HCT116 (cell line): ENCODE data around the gene ZNF534. TPM values are rescaled to one million over a fixed set of nuclear protein-coding genes. Genes with fewer than 3 reads are reported as not detected.

Source experiments
- ATAC-seq: fragments of 200-7000 bp; cut with Tn5 transposase; 2 replicates; pipeline ENCODE4 v1.9.1; 2020; ENCODE audit warnings: mild to moderate bottlenecking, moderate library complexity
- BruUV-seq: library from RNA; stranded (reverse); fragments of 400-500 nt; replicated peaks from 2 replicates; lab custom pipeline; 2021; lab: Mats Ljungman, UMichigan
- CTCF ChIA-PET: fragments of 300-600 bp; sonication (Branson Sonifier 250); formaldehyde crosslinking; loops from one replicate; lab custom pipeline; 2021; ENCODE audit warnings: antibody characterized with exemption; lab: Charles Lee
- POLR2A ChIA-PET: fragments of 300-600, 350-600 bp; sonication (Branson Sonifier 250); formaldehyde crosslinking; loops from one replicate; lab custom pipeline; 2021; ENCODE audit warnings: antibody characterized with exemption; lab: Charles Lee
- RAD21 ChIA-PET, 2 experiments: fragments of 300-600 bp; sonication (Branson Sonifier 250); formaldehyde crosslinking; loops; one replicate each; lab custom pipeline; 2023; ENCODE audit warnings: low total read pairs in 2 of 2; ENCODE audit not compliant: uncharacterized antibody in 2 of 2, unreplicated experiment in 2 of 2, low non-redundant PET in 1 of 2; lab: Charles Lee
- DNase-seq: peaks from one replicate; pipeline ENCODE4 v3.0.0-alpha.2; 2010; ENCODE audit warnings: low read depth, low spot score
- H2AFZ ChIP-seq: fragments of 200-600 bp; shearing (Covaris generic), sonication (generic); 2 replicates; pipeline ENCODE4 v1.6.1; 2017; ENCODE audit warnings: low read depth, mixed run types, mixed read lengths, antibody characterized with exemption, low read length; ENCODE audit not compliant: poor library complexity, severe bottlenecking
- H3K27ac ChIP-seq: 2 replicates; pipeline ENCODE4 v1.5.1; 2012; ENCODE audit warnings: low read depth, low read length
- H3K27me3 ChIP-seq: fragments of 200-600 bp; sonication (generic); 2 replicates; pipeline ENCODE4 v1.6.1; 2016; ENCODE audit warnings: mixed run types, low read length, mixed read lengths; ENCODE audit not compliant: insufficient read depth
- H3K36me3 ChIP-seq, 2 experiments: fragments of 200-500 bp in 1 of 2; fragments of 200-600 bp in 1 of 2; sonication (Bioruptor generic) in 1 of 2; sonication (generic) in 1 of 2; 2 replicates each; pipeline versions ENCODE4 v1.5.1 to v1.6.1; 2014 to 2016; ENCODE audit warnings: low read length in 2 of 2, inconsistent platforms in 1 of 2, mixed read lengths in 1 of 2, mixed run types in 1 of 2; ENCODE audit not compliant: insufficient read depth in 2 of 2, control insufficient read depth in 1 of 2
- H3K4me1 ChIP-seq, 2 experiments: fragments of 200-600 bp in 1 of 2; sonication (generic) in 1 of 2; 2 replicates each; pipeline versions ENCODE4 v1.5.1 to v1.6.1; 2012 to 2017; ENCODE audit warnings: low read length in 2 of 2, inconsistent platforms in 1 of 2, mild to moderate bottlenecking in 1 of 2, mixed read lengths in 1 of 2, mixed run types in 1 of 2, moderate library complexity in 1 of 2; ENCODE audit not compliant: insufficient read depth in 2 of 2, control insufficient read depth in 1 of 2
- H3K4me2 ChIP-seq: fragments of 200-600 bp; sonication (generic); 2 replicates; pipeline ENCODE4 v1.6.1; 2017; ENCODE audit warnings: mixed run types, low read length, mixed read lengths
- H3K4me3 ChIP-seq, 2 experiments: fragments of 200-600 bp in 1 of 2; sonication (generic) in 1 of 2; replicated peaks in 1 of 2; 2 replicates each; pipeline ENCODE4 v1.5.1; 2011 to 2016; ENCODE audit warnings: low read length in 2 of 2, control low read depth in 1 of 2, low read depth in 1 of 2, mild to moderate bottlenecking in 1 of 2, mixed read lengths in 1 of 2, mixed run types in 1 of 2
- H3K79me2 ChIP-seq: fragments of 200-600 bp; sonication (generic); 2 replicates; pipeline ENCODE4 v1.6.1; 2017; ENCODE audit warnings: mild to moderate bottlenecking, mixed run types, low read length, moderate library complexity, mixed read lengths; ENCODE audit not compliant: insufficient read depth
- H3K9ac ChIP-seq: fragments of 200-600 bp; sonication (generic); 2 replicates; pipeline ENCODE4 v1.6.1; 2016; ENCODE audit warnings: low read length, mixed read lengths
- H3K9me2 ChIP-seq: fragments of 200-600 bp; sonication (generic), shearing (Covaris generic); 2 replicates; pipeline ENCODE4 v1.6.1; 2017; ENCODE audit warnings: mixed run types, mild to moderate bottlenecking, moderate library complexity; ENCODE audit not compliant: insufficient read depth
- H3K9me3 ChIP-seq, 2 experiments: fragments of 200-500 bp in 1 of 2; fragments of 200-600 bp in 1 of 2; sonication (Bioruptor generic) in 1 of 2; sonication (generic) in 1 of 2; 2 replicates each; pipeline ENCODE4 v1.6.1; 2014 to 2017; ENCODE audit warnings: low read length in 2 of 2, mixed read lengths in 2 of 2, inconsistent platforms in 1 of 2, low read depth in 1 of 2, mild to moderate bottlenecking in 1 of 2, mixed run types in 1 of 2, moderate library complexity in 1 of 2; ENCODE audit not compliant: control insufficient read depth in 1 of 2, insufficient read depth in 1 of 2
- H4K20me1 ChIP-seq: fragments of 200-600 bp; sonication (generic), shearing (Covaris generic); 2 replicates; pipeline ENCODE4 v1.6.1; 2017; ENCODE audit warnings: mixed run types, mild to moderate bottlenecking, moderate library complexity; ENCODE audit not compliant: insufficient read depth
- CEBPB ChIP-seq: IDR thresholded peaks from 2 replicates; pipeline ENCODE4 v1.6.1; 2012; ENCODE audit warnings: low read depth
- ELF1 ChIP-seq: IDR thresholded peaks from 2 replicates; pipeline ENCODE4 v1.6.1; 2012; ENCODE audit warnings: low read depth, borderline replicate concordance
- EZH2 ChIP-seq: fragments of 200-600 bp; sonication (generic); IDR thresholded peaks from 2 replicates; pipeline ENCODE4 v1.6.1; 2017; ENCODE audit warnings: antibody characterized with exemption, mixed run types
- FOSL1 ChIP-seq: IDR thresholded peaks from 2 replicates; pipeline ENCODE4 v1.6.1; 2012; ENCODE audit warnings: low read depth
- POLR2A ChIP-seq: IDR thresholded peaks from 2 replicates; pipeline ENCODE4 v1.7.0; 2011; ENCODE audit warnings: borderline replicate concordance; ENCODE audit not compliant: insufficient read depth, insufficient read length; ENCODE audit errors: extremely low read depth
- POLR2AphosphoS5 ChIP-seq: IDR thresholded peaks from 2 replicates; pipeline ENCODE4 v1.6.1; 2011; ENCODE audit warnings: mild to moderate bottlenecking, low read depth, low read length, moderate library complexity
- RAD21 ChIP-seq: IDR thresholded peaks from 2 replicates; pipeline ENCODE4 v1.6.1; 2012; ENCODE audit warnings: low read depth, mild to moderate bottlenecking
- REST ChIP-seq: IDR thresholded peaks from 2 replicates; pipeline ENCODE4 v1.6.1; 2012; ENCODE audit warnings: low read depth
- SIN3A ChIP-seq: IDR thresholded peaks from 2 replicates; pipeline ENCODE4 v1.6.1; 2012; ENCODE audit warnings: low read depth
- TCF7L2 ChIP-seq: IDR thresholded peaks from 2 replicates; pipeline ENCODE4 v1.7.0; 2011; ENCODE audit warnings: borderline replicate concordance, inconsistent platforms; ENCODE audit not compliant: insufficient read depth, insufficient read length; ENCODE audit errors: extremely low read depth
- ZBTB33 ChIP-seq: IDR thresholded peaks from 2 replicates; pipeline ENCODE4 v1.6.1; 2011; ENCODE audit warnings: mild to moderate bottlenecking, low read length, moderate library complexity; ENCODE audit not compliant: insufficient replicate concordance; ENCODE audit errors: extremely low read depth
- ZNF274 ChIP-seq: fragments of 200-500 bp; sonication (Bioruptor generic); IDR thresholded peaks from 2 replicates; pipeline ENCODE4 v1.6.1; 2014; ENCODE audit warnings: mild to moderate bottlenecking, low read depth, low read length, inconsistent platforms
- intact Hi-C: fragments of 100-400 bp; cut with micrococcal nuclease; formaldehyde crosslinking; loops from 2 replicates; pipeline ENCODE4 v1.10.0; 2022
- total RNA-seq: library from RNA; stranded (reverse); gene quantifications from one replicate; pipeline ENCODE4 v1.2.1, GENCODE V29; 2021; ENCODE audit not compliant: unreplicated experiment

Gene ZNF534
- total RNA-seq, 1 experiment from 2014 or later, result not detected

- TF ChIP-seq ZBTB33, result no peak
- no peak for TF ChIP-seq RAD21
- no peak for TF ChIP-seq POLR2AphosphoS5
- TF ChIP-seq CEBPB, result no peak
- TF ChIP-seq REST, result no peak
- no peak for TF ChIP-seq ELF1
- TF ChIP-seq SIN3A, result no peak
- no peak for TF ChIP-seq POLR2A
Measured at GRCh38 chr19:52494518-52494917, 65.6 kb downstream of the ZNF534 start (continued).

- H3K79me2 ChIP-seq, result no peaks in the 10 kb centered on the region
- intact Hi-C loops, result no loop called here
- no peaks in the 10 kb centered on the region for H4K20me1 ChIP-seq
- H3K9me2 ChIP-seq, result no peaks in the 10 kb centered on the region
- H2AFZ ChIP-seq, result no peak overlapping the region
- H3K4me1 ChIP-seq, result no peaks in the 10 kb centered on the region
- CTCF ChIA-PET, result no interaction called here
- H3K9me3 ChIP-seq, result no peaks in the 10 kb centered on the region
- no peaks in the 10 kb centered on the region for H3K27me3 ChIP-seq
- H3K9ac ChIP-seq, result no peak overlapping the region
- H3K4me3 ChIP-seq, result no peak overlapping the region
- BruUV-seq, result no TSS peak
- H3K4me2 ChIP-seq, result no peak overlapping the region
- no peak overlapping the region for H3K27ac ChIP-seq
- DNase-seq (no peak), ATAC-seq (no peak)
- POLR2A ChIA-PET, result no interaction called here
- H3K36me3 ChIP-seq, result no peaks in the 10 kb centered on the region
- RAD21 ChIA-PET, result no interaction called here
- TF ChIP-seq TCF7L2, result no peak
- TF ChIP-seq ZBTB33, result no peak
- TF ChIP-seq EZH2, result no peak
- no peak for TF ChIP-seq POLR2A
- no peak for TF ChIP-seq ZNF274
- TF ChIP-seq POLR2AphosphoS5, result no peak
- no peak for TF ChIP-seq ELF1
- no peak for TF ChIP-seq CEBPB
- TF ChIP-seq FOSL1, result no peak
- TF ChIP-seq REST, result no peak
Measured at GRCh38 chr19:52498571-52498970, 69.6 kb downstream of the ZNF534 start.
